IgD-negative memory B cell (primary cell): ENCODE data around the gene SGMS1. TPM values are rescaled to one million over a fixed set of nuclear protein-coding genes. Genes with fewer than 3 reads are reported as not detected.

Source experiments
- H3K27ac Mint-ChIP-seq, 3 donors: one replicate each; pipeline ENCODE4 v1.8.0; 2020 to 2022; ENCODE audit warnings: mild to moderate bottlenecking in 3 of 3, mixed read lengths in 3 of 3, moderate library complexity in 1 of 3
- H3K27me3 Mint-ChIP-seq: one replicate; pipeline ENCODE4 v1.8.0; 2021; ENCODE audit warnings: mixed read lengths
- H3K36me3 Mint-ChIP-seq: one replicate; pipeline ENCODE4 v1.8.0; 2020; ENCODE audit warnings: mild to moderate bottlenecking, mixed read lengths
- H3K4me1 Mint-ChIP-seq, 3 donors: one replicate each; pipeline ENCODE4 v1.8.0; 2020 to 2022; ENCODE audit warnings: mixed read lengths in 3 of 3, mild to moderate bottlenecking in 1 of 3
- H3K4me3 Mint-ChIP-seq, 4 donors: one replicate each; pipeline ENCODE4 v1.8.0; 2020 to 2022; ENCODE audit warnings: mild to moderate bottlenecking in 4 of 4, mixed read lengths in 4 of 4, moderate library complexity in 3 of 4
- H3K9me3 Mint-ChIP-seq, 3 donors: one replicate each; pipeline ENCODE4 v1.8.0; 2020 to 2021; ENCODE audit warnings: mixed read lengths in 3 of 3, mild to moderate bottlenecking in 1 of 3
- polyA plus RNA-seq: library from polyadenylated mRNA; unstranded; fragments of 300-500 nt; fragmentation: Illumina TruSeq; gene quantifications from one replicate; pipeline ENCODE4 v1.2.3, GENCODE V29; 2021

Gene SGMS1
- polyA plus RNA-seq, 1 donor from 2014 or later: 12.4 TPM

- H3K4me1 Mint-ChIP-seq: peaks cover 26 to 37% (median 29%) of the 10 kb centered on the region in 3 donors
- H3K4me3 Mint-ChIP-seq: no peak overlapping the region
- no peaks in the 10 kb centered on the region for H3K9me3 Mint-ChIP-seq
- H3K27ac Mint-ChIP-seq: peak overlapping the region in 1 of 3 donors; percentile 69
- H3K36me3 Mint-ChIP-seq: no peaks in the 10 kb centered on the region
- no peaks in the 10 kb centered on the region for H3K27me3 Mint-ChIP-seq
Observed at GRCh38 chr10:50605269-50605950, 18.3 kb downstream of the SGMS1 start.

GRCh38 chr10:50604809-50605208, 18.9 kb downstream of the SGMS1 start:
- Mint-ChIP-seq H3K36me3 (no peaks in the 10 kb centered on the region), H3K4me3 (no peak overlapping the region), H3K9me3 (no peaks in the 10 kb centered on the region), H3K27me3 (no peaks in the 10 kb centered on the region), H3K27ac (peak overlapping the region in 1 of 3 donors; percentile 69), H3K4me1 (peaks cover 26 to 40% (median 35%) of the 10 kb centered on the region in 3 donors)

- H3K36me3 Mint-ChIP-seq: no peaks in the 10 kb centered on the region
- H3K4me1 Mint-ChIP-seq: peaks cover 26 to 41% (median 36%) of the 10 kb centered on the region in 3 donors
- no peak overlapping the region for H3K27ac Mint-ChIP-seq
- no peaks in the 10 kb centered on the region for H3K27me3 Mint-ChIP-seq
- peak overlapping the region in 1 of 4 donors; percentile 75 for H3K4me3 Mint-ChIP-seq
- no peaks in the 10 kb centered on the region for H3K9me3 Mint-ChIP-seq
Observed at GRCh38 chr10:50604049-50604640, 19.6 kb downstream of the SGMS1 start.

GRCh38 chr10:50603151-50603850, 20.5 kb downstream of the SGMS1 start:
- H3K27ac Mint-ChIP-seq: no peak overlapping the region
- no peaks in the 10 kb centered on the region for H3K36me3 Mint-ChIP-seq
- H3K4me3 Mint-ChIP-seq: no peak overlapping the region
- peaks cover 26 to 46% (median 43%) of the 10 kb centered on the region in 3 donors for H3K4me1 Mint-ChIP-seq
- H3K27me3 Mint-ChIP-seq: no peaks in the 10 kb centered on the region
- no peaks in the 10 kb centered on the region for H3K9me3 Mint-ChIP-seq

- Mint-ChIP-seq H3K4me1 (peaks cover 24 to 41% (median 38%) of the 10 kb centered on the region in 3 donors), H3K27ac (no peak overlapping the region), H3K27me3 (no peaks in the 10 kb centered on the region), H3K4me3 (no peak overlapping the region), H3K36me3 (no peaks in the 10 kb centered on the region), H3K9me3 (no peaks in the 10 kb centered on the region)
Observed at GRCh38 chr10:50601974-50602373, 21.8 kb downstream of the SGMS1 start.

GRCh38 chr10:50600831-50601477, 22.8 kb downstream of the SGMS1 start:
- Mint-ChIP-seq H3K4me1 (peaks cover 23 to 41% (median 39%) of the 10 kb centered on the region in 3 donors), H3K9me3 (no peaks in the 10 kb centered on the region), H3K4me3 (no peak overlapping the region), H3K27ac (peak overlapping the region in 2 of 3 donors; percentile 44 to 48), H3K36me3 (no peaks in the 10 kb centered on the region), H3K27me3 (no peaks in the 10 kb centered on the region)

- no peaks in the 10 kb centered on the region for H3K9me3 Mint-ChIP-seq
- no peaks in the 10 kb centered on the region for H3K36me3 Mint-ChIP-seq
- H3K4me1 Mint-ChIP-seq: peaks cover 19 to 41% (median 36%) of the 10 kb centered on the region in 3 donors
- H3K27ac Mint-ChIP-seq: peak overlapping the region in 1 of 3 donors; percentile 44
- no peaks in the 10 kb centered on the region for H3K27me3 Mint-ChIP-seq
- H3K4me3 Mint-ChIP-seq: no peak overlapping the region
Observed at GRCh38 chr10:50600286-50600685, 23.5 kb downstream of the SGMS1 start.

GRCh38 chr10:50596897-50597296, 26.9 kb downstream of the SGMS1 start:
- H3K4me3 Mint-ChIP-seq: no peak overlapping the region
- H3K4me1 Mint-ChIP-seq: peaks cover 4 to 34% (median 16%) of the 10 kb centered on the region in 3 donors
- H3K36me3 Mint-ChIP-seq: no peaks in the 10 kb centered on the region
- no peak overlapping the region for H3K27ac Mint-ChIP-seq
- no peaks in the 10 kb centered on the region for H3K27me3 Mint-ChIP-seq
- no peaks in the 10 kb centered on the region for H3K9me3 Mint-ChIP-seq

- Mint-ChIP-seq H3K27me3 (no peaks in the 10 kb centered on the region), H3K9me3 (no peaks in the 10 kb centered on the region), H3K4me3 (no peak overlapping the region), H3K27ac (no peak overlapping the region), H3K36me3 (no peaks in the 10 kb centered on the region), H3K4me1 (peaks cover 4 to 34% (median 16%) of the 10 kb centered on the region in 3 donors)
Observed at GRCh38 chr10:50596456-50596855, 27.3 kb downstream of the SGMS1 start.

GRCh38 chr10:50595785-50596184, 28.0 kb downstream of the SGMS1 start:
- peaks cover 2% of the 10 kb centered on the region for H3K36me3 Mint-ChIP-seq
- H3K27ac Mint-ChIP-seq: no peak overlapping the region
- H3K27me3 Mint-ChIP-seq: no peaks in the 10 kb centered on the region
- H3K4me3 Mint-ChIP-seq: no peak overlapping the region
- peaks cover 1 to 33% (median 15%) of the 10 kb centered on the region in 3 donors for H3K4me1 Mint-ChIP-seq
- no peaks in the 10 kb centered on the region for H3K9me3 Mint-ChIP-seq

- no peak overlapping the region for H3K27ac Mint-ChIP-seq
- H3K4me3 Mint-ChIP-seq: peak overlapping the region in 1 of 4 donors; percentile 23
- no peaks in the 10 kb centered on the region for H3K9me3 Mint-ChIP-seq
- peaks cover 2% of the 10 kb centered on the region for H3K36me3 Mint-ChIP-seq
- peaks cover 1 to 19% (median 4%) of the 10 kb centered on the region in 3 donors for H3K4me1 Mint-ChIP-seq
- H3K27me3 Mint-ChIP-seq: no peaks in the 10 kb centered on the region
Observed at GRCh38 chr10:50593523-50594376, 30.0 kb downstream of the SGMS1 start.

- no peak overlapping the region for H3K4me3 Mint-ChIP-seq
- H3K9me3 Mint-ChIP-seq: no peaks in the 10 kb centered on the region
- H3K4me1 Mint-ChIP-seq: peaks cover 1 to 11% (median 1%) of the 10 kb centered on the region in 3 donors
- peaks cover 4% of the 10 kb centered on the region for H3K36me3 Mint-ChIP-seq
- no peak overlapping the region for H3K27ac Mint-ChIP-seq
- no peaks in the 10 kb centered on the region for H3K27me3 Mint-ChIP-seq
Observed at GRCh38 chr10:50592961-50593418, 30.8 kb downstream of the SGMS1 start.

- no peaks in the 10 kb centered on the region for H3K27me3 Mint-ChIP-seq
- H3K4me1 Mint-ChIP-seq: peaks cover 1 to 7% (median 2%) of the 10 kb centered on the region in 3 donors
- H3K36me3 Mint-ChIP-seq: peaks cover 7% of the 10 kb centered on the region
- H3K9me3 Mint-ChIP-seq: no peaks in the 10 kb centered on the region
- no peak overlapping the region for H3K4me3 Mint-ChIP-seq
- no peak overlapping the region for H3K27ac Mint-ChIP-seq
Observed at GRCh38 chr10:50590935-50591334, 32.8 kb downstream of the SGMS1 start.

- Mint-ChIP-seq H3K36me3 (peaks cover 8% of the 10 kb centered on the region), H3K4me1 (peaks cover 3 to 6% (median 4%) of the 10 kb centered on the region in 3 donors), H3K27ac (no peak overlapping the region), H3K9me3 (no peaks in the 10 kb centered on the region), H3K27me3 (no peaks in the 10 kb centered on the region), H3K4me3 (no peak overlapping the region)
Observed at GRCh38 chr10:50586740-50587088, 37.0 kb downstream of the SGMS1 start.
